Measurements from ENCODE around the gene ALDH18A1. TPM values are rescaled to one million over a fixed set of nuclear protein-coding genes. Genes with fewer than 3 reads are reported as not detected.
"Not testable (repeated sequence)": the region's sequence is repeated elsewhere in the genome, so short reads cannot be mapped to it uniquely, and the experiment has no call there.

ALDH18A1 gene
- total RNA-seq, 1 donor from 2014 or later, result 71.4 TPM

DNA sequence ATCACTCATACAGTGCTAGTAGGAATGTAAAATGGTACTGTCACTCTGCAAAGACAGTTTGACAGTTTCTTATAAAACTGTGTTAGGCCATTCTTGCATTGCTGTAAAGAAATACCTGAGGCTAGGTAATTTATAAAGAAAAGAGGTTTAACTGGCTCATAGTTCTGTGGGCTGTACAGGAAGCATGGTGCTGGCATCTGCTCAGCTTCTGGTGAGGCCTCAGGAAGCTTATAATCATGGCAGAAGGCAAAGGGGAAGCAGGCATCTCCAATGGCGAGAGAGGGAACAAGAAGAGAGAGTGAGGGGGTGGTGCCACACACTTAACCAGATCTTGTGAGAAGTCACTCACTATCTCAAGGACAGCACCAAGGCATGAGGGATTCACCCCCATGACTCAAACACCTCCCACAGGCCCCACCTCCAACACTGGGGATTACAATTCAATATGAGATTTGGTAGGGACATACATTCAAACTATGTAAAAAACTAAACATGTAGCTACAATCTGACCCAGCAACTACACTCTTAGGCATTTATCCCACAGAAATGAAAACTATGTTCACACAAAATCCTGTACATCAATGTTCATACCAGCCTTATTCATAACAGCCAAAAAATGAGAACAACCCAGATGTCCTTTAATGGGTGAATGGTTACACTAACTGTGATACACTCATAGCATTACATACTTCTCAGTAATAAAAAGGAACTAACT, 5.0 kb downstream of the ALDH18A1 start:
- DNase-seq (ENCODE audit: extremely low read depth, low read depth, low spot score), result no peak

DNA sequence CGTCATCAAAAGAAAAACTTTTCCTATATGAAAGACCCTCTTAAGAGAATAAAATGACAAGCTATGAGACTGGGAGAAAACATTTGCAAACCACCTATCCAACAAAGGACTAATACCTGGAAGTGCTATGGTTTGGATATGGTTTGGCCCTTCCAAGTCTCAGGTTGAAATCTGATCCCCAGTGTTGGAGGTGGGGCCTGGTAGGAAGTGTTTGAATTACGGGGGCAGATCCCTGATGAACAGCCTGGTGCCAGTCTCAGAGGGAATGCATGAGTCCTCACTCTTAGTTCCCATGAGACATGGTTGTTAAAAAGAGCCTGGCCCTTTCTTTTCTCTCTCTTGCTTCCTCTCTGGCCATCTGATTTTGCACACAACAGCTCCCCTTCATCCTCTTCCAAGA, 6.3 kb downstream of the ALDH18A1 start:
- no peak for DNase-seq (ENCODE audit: extremely low read depth, low read depth, low spot score)

DNA sequence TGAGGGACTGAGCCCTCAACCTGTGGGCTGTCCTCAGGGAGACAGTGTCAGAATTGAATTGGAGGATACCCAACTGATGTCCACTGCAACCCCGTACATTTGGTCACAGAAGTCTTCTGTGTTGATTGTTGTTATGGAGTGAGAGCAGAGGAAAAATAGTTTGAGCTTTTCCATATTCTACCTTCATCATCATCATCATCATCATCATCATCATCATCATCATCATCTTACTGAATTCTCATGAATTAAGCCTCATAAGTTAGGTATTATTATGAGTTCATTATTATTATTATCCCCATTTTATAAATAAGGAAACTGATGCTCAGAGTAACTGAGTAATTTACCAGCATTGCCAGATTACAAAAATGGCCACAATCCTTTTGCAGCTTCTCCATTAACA, 8.4 kb downstream of the ALDH18A1 start:
- no peak for DNase-seq (ENCODE audit: extremely low read depth, low read depth, low spot score)

DNA sequence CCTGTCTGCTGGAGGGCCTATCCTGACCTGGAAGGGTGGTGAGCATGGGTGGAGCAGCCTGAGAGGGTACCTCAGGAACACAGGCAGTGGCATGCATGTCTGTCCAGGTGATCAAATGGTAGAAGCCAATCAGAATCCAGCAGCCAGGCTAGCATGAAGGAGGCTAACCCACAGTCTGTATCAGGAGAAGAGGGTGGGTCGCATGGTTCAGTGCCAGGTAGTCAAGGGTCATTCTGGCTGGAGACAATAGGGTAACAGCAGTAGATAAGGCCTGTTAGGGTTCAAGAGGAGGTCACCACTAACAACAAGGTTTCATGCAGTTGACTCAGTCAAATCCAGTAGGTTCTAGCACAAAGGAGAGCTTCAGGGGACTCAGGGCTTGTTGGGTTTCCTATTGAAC, 10.4 kb downstream of the ALDH18A1 start:
- no peak for DNase-seq (ENCODE audit: extremely low read depth, low read depth, low spot score)

- no peak for DNase-seq (ENCODE audit: extremely low read depth, low read depth, low spot score)
Observed at GRCh38 chr10:95644901-95645300, 11.6 kb downstream of the ALDH18A1 start.

- no peak for DNase-seq (ENCODE audit: extremely low read depth, low read depth, low spot score)
Observed at GRCh38 chr10:95640891-95641315, 15.6 kb downstream of the ALDH18A1 start.

DNA sequence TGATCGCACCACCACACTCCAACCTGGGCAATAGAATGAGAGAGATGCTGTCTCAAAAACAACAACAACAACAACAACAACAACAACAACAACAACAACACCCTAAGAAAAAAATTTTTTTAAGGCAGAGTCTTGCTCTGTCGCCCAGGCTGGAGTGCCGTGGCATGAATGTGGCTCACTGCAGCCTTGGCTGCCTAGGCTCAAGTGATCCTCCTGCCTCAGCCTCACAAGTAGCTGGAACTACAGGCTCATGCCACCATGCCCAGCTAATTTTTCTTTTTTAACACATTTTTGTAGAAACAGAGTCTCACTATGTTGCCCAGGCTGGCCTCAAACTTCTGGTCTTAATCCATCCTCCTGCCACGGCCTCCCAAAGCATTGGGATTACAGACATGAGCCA, 18.6 kb downstream of the ALDH18A1 start:
- DNase-seq (ENCODE audit: extremely low read depth, low read depth, low spot score), result no peak

GRCh38 chr10:95637140-95637539, 19.4 kb downstream of the ALDH18A1 start:
- DNase-seq (ENCODE audit: extremely low read depth, low read depth, low spot score), result no peak

GRCh38 chr10:95635319-95635733, 21.2 kb downstream of the ALDH18A1 start:
- no peak for DNase-seq (ENCODE audit: extremely low read depth, low read depth, low spot score)

DNA sequence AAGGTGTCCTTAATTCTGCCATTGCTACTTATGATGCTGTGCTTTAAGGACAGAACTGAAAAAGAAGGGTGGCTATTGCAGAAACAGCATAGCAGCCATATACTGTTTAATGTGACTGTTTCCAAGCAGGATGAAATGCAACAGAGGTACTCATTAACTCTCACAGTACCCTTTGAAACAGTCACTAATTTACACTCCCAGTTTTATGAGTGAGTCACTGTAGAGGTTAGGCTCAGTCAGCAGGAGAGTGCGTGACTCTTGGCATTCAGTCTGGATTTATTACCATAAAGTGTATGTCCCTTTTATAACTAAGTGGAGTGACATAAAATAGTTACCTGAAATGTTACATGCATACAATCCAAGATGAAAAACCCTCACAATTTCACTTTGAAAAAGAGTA, 27.7 kb downstream of the ALDH18A1 start:
- DNase-seq (ENCODE audit: extremely low read depth, low read depth, low spot score), result no peak

GRCh38 chr10:95626500-95626899, 30.0 kb downstream of the ALDH18A1 start:
- DNase-seq (ENCODE audit: extremely low read depth, low read depth, low spot score), result no peak

DNA sequence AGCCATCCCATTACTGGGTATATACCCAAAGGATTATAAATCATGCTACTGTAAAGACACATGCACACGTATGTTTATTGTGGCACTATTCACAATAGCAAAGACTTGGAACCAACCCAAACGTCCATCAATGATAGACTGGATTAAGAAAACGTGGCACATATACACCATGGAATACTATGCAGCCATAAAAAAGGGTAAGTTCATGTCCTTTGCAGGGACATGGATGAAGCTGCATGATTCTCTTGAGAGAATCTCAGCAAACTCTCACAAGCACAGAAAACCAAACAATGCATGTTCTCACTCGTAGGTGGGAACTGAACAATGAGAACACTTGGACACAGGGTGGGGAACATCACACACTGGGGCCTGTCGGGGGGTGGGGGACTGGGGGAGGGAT, 36.1 kb downstream of the ALDH18A1 start:
- DNase-seq (ENCODE audit: extremely low read depth, low read depth, low spot score), result not testable (repeated sequence)

DNA sequence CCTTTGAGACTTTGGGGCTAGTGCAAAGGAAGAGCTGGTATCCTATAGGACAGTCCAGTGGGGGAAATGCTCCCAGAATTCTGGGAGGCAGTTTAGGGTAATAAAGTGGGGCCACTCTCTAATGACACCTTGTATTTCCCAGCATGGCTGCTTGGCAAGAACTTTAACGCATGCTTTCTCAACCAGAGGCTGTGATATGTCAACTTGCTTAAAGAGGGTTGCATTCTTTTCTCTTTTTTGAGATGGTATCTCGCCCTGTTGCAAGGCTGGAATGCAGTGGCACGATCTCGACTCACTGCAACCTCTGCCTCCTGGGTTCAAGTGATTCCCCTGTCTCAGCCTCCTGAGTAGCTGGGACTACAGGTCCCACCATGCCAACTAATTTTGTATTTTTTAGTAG, 38.4 kb downstream of the ALDH18A1 start:
- no peak for DNase-seq (ENCODE audit: extremely low read depth, low read depth, low spot score)

- no peak for DNase-seq (ENCODE audit: extremely low read depth, low read depth, low spot score)
Observed at GRCh38 chr10:95616446-95616845, 40.1 kb downstream of the ALDH18A1 start.

GRCh38 chr10:95613330-95613729, 43.2 kb downstream of the ALDH18A1 start:
- no peak for DNase-seq (ENCODE audit: extremely low read depth, low read depth, low spot score)

DNA sequence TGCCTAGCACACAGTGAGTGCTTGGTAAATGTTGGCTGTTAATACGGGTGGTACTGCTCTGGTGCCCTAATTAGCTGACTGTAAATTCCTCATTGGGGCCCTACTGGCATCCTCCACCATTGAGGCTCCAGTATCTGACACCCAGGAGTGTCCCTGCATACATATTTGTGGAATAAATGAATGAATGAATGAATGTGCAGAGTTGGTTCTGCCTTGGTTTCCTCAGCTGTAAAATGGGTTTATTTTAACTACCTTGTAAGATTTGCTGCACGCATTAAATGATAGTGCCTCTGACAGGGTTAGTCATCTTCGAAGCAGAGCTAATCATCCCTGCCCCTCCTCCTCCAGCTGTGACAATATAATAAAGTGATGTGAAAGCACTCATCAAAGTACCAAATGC, 45.8 kb downstream of the ALDH18A1 start:
- no peak for DNase-seq (ENCODE audit: extremely low read depth, low read depth, low spot score)

- DNase-seq (ENCODE audit: extremely low read depth, low read depth, low spot score), result no peak
Observed at GRCh38 chr10:95606922-95607321, 49.6 kb downstream of the ALDH18A1 start.

GRCh38 chr10:95605163-95605562, 51.3 kb downstream of the ALDH18A1 start:
- DNase-seq (ENCODE audit: extremely low read depth, low read depth, low spot score), result no peak

DNA sequence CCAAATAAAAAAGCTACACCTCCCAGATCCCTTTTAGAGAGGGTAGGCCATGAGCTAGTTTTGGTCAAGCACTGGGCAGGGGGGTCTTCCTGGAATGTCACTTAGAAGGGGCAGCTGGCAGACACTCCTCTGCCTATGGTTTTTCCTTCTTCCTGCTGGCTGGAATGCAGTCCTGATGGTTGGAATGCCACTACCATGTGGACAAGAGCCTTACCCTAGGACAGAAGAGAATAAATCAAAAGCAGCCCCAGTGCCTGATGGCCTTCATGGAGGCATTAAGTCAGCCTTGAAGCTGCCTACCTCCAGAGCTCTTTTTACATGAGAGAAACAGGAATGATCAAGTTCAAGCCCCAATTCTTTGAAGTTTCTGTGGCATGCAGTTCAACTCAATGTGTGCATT, 51.9 kb downstream of the ALDH18A1 start:
- DNase-seq (ENCODE audit: extremely low read depth, low read depth, low spot score), result no peak

- DNase-seq (ENCODE audit: extremely low read depth, low read depth, low spot score), result no peak
Observed at GRCh38 chr10:95602382-95602781, 54.1 kb downstream of the ALDH18A1 start.

GRCh38 chr10:95601116-95601719, 55.3 kb downstream of the ALDH18A1 start:
- peak; percentile 73 for DNase-seq (ENCODE audit: extremely low read depth, low read depth, low spot score)

DNA sequence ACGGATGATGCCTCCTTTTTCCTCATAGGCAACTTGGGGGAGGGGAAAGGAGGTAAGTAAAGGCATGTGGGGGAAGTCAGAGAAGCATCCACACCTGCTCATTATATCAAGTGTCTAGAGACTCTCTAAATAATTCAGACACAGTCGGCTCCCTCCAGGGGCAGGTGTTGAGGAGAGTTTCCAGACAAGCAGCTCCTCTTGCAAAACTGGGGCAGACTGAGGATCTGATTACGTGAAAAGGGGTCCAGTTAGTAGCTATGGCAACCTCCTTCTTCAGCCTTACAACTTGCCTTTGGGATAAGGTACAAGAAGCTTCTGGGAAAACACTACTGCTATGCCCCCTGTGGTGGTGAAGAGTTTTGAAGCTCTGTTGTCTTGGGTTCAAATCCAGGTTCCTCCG, 56.4 kb downstream of the ALDH18A1 start:
- DNase-seq (ENCODE audit: extremely low read depth, low read depth, low spot score), result no peak

DNA sequence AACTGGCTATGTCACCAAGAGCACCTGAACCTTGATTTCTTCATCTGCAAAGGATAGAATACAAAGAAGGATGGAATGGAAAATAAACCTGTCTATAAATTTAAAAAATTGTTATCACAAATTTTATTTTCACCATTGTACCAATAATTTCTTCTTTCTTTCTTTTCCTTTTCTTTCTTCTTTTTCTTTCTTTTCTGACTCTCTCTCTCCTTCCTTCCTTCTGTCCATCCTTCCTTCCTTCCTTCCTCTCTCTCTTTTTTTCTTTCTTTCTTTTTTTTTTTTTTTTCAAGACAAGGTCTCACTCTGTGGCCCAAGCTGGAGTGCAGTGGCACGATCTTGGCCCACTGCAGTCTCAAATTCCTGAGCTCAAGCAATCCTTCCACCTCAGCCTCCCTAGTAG, 58.7 kb downstream of the ALDH18A1 start:
- DNase-seq (ENCODE audit: extremely low read depth, low read depth, low spot score), result no peak

Measured in glomerular endothelial cell (primary cell).